ENCODE data around the gene DCHS2. TPM values are rescaled to one million over a fixed set of nuclear protein-coding genes. Genes with fewer than 3 reads are reported as not detected.

Gene DCHS2
- total RNA-seq, 6 donors from 2014 or later = 0.20 to 1.1 (median 0.80) TPM; not detected in 2

DNA sequence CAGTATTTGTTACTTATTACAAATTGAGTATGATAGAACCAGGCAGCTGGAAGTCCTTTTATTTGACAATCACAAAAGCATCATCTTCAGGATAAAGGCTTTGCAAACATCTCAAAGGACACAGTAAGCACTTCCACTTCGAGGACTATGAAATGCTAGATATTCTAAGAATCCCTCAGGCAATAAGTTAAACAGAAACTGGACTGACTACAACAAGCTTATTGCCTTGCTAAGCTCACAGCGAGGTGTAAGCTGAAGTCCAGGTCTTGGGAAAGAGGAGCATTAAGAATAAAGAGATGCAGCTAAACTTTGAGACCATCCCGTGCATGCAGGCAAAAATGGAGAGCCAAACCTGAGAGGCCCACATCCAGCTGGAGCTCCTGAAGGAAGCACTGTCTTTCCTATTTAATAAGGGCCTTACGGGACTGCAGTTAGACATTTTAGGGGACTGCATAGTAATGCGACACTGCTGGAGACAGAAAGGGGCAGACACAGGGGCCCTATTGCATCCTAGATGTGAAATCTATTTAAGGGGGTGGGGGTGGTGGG lies 38.7 kb downstream of the DCHS2 start:
- Histone ChIP-seq H3K27ac (no peak overlapping the region), H3K36me3 (no peaks in the 10 kb centered on the region), H3K9me3 (no peaks in the 10 kb centered on the region), H3K4me1 (no peaks in the 10 kb centered on the region), H3K4me3 (no peak overlapping the region), H3K27me3 (no peaks in the 10 kb centered on the region)
- no peak for DNase-seq
- WGBS, 2 donors = 64 to 71% methylated on average over 5 of the region's 5 CpGs
- TF ChIP-seq, protein P1, sequence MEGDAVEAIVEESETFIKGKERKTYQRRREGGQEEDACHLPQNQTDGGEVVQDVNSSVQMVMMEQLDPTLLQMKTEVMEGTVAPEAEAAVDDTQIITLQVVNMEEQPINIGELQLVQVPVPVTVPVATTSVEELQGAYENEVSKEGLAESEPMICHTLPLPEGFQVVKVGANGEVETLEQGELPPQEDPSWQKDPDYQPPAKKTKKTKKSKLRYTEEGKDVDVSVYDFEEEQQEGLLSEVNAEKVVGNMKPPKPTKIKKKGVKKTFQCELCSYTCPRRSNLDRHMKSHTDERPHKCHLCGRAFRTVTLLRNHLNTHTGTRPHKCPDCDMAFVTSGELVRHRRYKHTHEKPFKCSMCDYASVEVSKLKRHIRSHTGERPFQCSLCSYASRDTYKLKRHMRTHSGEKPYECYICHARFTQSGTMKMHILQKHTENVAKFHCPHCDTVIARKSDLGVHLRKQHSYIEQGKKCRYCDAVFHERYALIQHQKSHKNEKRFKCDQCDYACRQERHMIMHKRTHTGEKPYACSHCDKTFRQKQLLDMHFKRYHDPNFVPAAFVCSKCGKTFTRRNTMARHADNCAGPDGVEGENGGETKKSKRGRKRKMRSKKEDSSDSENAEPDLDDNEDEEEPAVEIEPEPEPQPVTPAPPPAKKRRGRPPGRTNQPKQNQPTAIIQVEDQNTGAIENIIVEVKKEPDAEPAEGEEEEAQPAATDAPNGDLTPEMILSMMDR (IDR thresholded peaks at IDR 0.05) = no peak
- TF ChIP-seq EP300 (IDR thresholded peaks at IDR 0.05) (no peak), POLR2AphosphoS5 (IDR thresholded peaks at IDR 0.05) (no peak), POLR2A (IDR thresholded peaks at IDR 0.05) (no peak)
- ATAC-seq (ENCODE audit: low FRiP score in 2 of 2) = no peak

DNA sequence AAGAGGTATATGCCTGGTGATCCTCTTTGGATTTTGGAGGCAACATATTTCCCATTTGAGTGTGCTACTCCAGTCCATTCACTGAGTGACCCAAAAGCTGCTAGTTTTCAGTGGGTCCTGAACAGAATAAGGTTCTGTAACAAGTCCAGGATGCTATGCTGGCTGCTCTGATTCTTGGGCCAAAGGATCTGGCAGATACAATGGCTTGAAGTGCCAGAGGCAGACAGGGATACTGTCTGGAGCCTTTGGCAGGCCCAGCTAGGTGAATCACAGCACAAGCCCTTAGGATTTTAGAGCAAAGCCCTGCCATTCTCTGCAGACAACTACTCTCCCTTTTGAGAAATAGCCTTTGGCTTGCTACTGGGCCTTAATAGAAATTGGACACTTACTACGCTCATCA lies 40.6 kb downstream of the DCHS2 start:
- DNase-seq (no peak), ATAC-seq (ENCODE audit: low FRiP score in 2 of 2) (peak in 1 of 2 donors; percentile 47)
- H3K4me3 ChIP-seq = no peak overlapping the region
- H3K36me3 ChIP-seq = no peaks in the 10 kb centered on the region
- H3K9me3 ChIP-seq = no peaks in the 10 kb centered on the region
- WGBS, 2 donors = 78 to 92% methylated on average over 1 of the region's 1 CpG
- TF ChIP-seq POLR2A (IDR thresholded peaks at IDR 0.05) = no peak
- no peak for TF ChIP-seq EP300 (IDR thresholded peaks at IDR 0.05)
- TF ChIP-seq, protein P1 (IDR thresholded peaks at IDR 0.05) = no peak
- H3K4me1 ChIP-seq = no peaks in the 10 kb centered on the region
- no peak overlapping the region for H3K27ac ChIP-seq
- no peaks in the 10 kb centered on the region for H3K27me3 ChIP-seq

DNA sequence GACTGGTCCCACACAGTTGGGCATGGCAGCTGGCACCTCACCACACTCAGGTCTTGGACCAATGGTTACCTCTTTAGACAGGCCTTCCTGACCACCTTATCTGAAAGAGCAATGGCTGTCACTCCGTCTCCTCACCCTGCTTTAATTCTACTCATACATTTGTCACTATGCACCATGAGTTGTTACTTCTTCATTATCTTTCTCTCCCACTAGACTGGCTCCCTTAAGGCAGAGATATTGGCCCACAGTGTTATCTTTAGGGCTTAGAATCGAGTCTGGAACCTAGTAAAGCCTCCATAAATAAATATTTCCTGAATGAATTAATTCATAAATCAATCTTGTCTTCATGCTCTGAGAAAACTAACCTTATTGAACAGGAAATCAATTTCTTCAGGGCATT lies 46.6 kb downstream of the DCHS2 start:
- ATAC-seq (ENCODE audit: low FRiP score in 2 of 2) (no peak), DNase-seq (no peak)
- H3K27me3 ChIP-seq = no peaks in the 10 kb centered on the region
- no peaks in the 10 kb centered on the region for H3K36me3 ChIP-seq
- no peaks in the 10 kb centered on the region for H3K9me3 ChIP-seq
- H3K4me1 ChIP-seq = no peaks in the 10 kb centered on the region
- WGBS, 2 donors = 62 to 71% methylated on average over 2 of the region's 2 CpGs
- no peak overlapping the region for H3K27ac ChIP-seq
- H3K4me3 ChIP-seq = no peak overlapping the region
- TF ChIP-seq POLR2A (IDR thresholded peaks at IDR 0.05) = no peak
- no peak for TF ChIP-seq EP300 (IDR thresholded peaks at IDR 0.05)
- no peak for TF ChIP-seq POLR2AphosphoS5 (IDR thresholded peaks at IDR 0.05)

DNA sequence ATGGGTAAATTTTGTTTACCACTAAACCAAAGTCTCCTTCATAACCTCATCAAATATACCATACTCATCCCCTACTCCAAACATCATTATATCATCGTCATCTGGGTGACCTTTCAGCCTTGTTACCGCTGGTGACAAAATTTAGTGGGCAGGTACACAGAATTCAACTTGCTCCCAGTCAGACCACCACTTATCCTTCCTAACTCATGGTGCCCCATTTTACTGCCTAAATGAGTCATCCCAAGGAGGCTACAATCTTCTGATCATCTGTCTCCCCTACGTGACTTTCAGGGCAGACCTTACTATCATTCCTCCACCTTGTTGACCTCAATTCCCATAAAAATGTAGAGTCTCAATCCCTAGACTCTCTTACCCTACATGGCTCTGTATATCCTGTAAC lies 49.6 kb downstream of the DCHS2 start:
- WGBS, 2 donors = 83 to 92% methylated on average over 3 of the region's 3 CpGs
- H3K9me3 ChIP-seq = no peaks in the 10 kb centered on the region
- no peaks in the 10 kb centered on the region for H3K4me1 ChIP-seq
- H3K36me3 ChIP-seq = no peaks in the 10 kb centered on the region
- TF ChIP-seq POLR2AphosphoS5 (IDR thresholded peaks at IDR 0.05) (no peak), POLR2A (IDR thresholded peaks at IDR 0.05) (no peak), EP300 (IDR thresholded peaks at IDR 0.05) (no peak)
- TF ChIP-seq, protein P1 (IDR thresholded peaks at IDR 0.05) = no peak
- no peaks in the 10 kb centered on the region for H3K27me3 ChIP-seq
- no peak for DNase-seq
- no peak overlapping the region for H3K4me3 ChIP-seq
- H3K27ac ChIP-seq = no peak overlapping the region
- ATAC-seq (ENCODE audit: low FRiP score in 2 of 2) = no peak

DNA sequence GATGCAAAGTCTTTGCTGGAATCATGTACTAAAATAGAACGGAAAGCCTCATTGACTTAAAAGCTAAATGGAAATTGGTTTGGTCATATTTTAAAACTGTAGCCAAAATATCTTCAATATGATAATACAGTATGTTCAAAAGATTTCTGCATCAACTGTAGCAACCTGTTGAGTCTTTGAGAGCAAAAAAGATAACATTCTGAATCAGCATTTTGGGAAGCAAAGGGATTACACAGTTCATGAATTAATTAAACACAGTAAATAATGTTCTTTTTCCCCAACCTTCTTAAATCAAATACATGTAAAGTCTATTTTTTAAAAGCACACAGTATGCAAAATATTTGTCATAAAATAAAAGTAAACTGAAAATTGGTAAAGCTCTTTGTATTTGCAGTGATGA lies 50.5 kb downstream of the DCHS2 start:
- no peaks in the 10 kb centered on the region for H3K27me3 ChIP-seq
- 77 to 78% methylated on average over 1 of the region's 1 CpG for WGBS, 2 donors
- H3K4me3 ChIP-seq = no peak overlapping the region
- no peak overlapping the region for H3K27ac ChIP-seq
- no peaks in the 10 kb centered on the region for H3K36me3 ChIP-seq
- no peak for TF ChIP-seq POLR2A (IDR thresholded peaks at IDR 0.05)
- no peak for TF ChIP-seq EP300 (IDR thresholded peaks at IDR 0.05)
- TF ChIP-seq, protein P1 (IDR thresholded peaks at IDR 0.05) = no peak
- no peak for TF ChIP-seq POLR2AphosphoS5 (IDR thresholded peaks at IDR 0.05)
- H3K9me3 ChIP-seq = no peaks in the 10 kb centered on the region
- DNase-seq (no peak), ATAC-seq (ENCODE audit: low FRiP score in 2 of 2) (no peak)
- no peaks in the 10 kb centered on the region for H3K4me1 ChIP-seq
